NCI-H2227 treated with DMSO at 0.1 percent for 48 hours (cell line): ENCODE data around the gene NDUFAB1.
"Not testable (repeated sequence)": the region's sequence is repeated elsewhere in the genome, so short reads cannot be mapped to it uniquely, and the experiment has no call there.

Experiments
- DNase-seq: peaks from one replicate; lab custom pipeline; 2025; lab: John Stamatoyannopoulos, UW

The NDUFAB1 gene

DNA sequence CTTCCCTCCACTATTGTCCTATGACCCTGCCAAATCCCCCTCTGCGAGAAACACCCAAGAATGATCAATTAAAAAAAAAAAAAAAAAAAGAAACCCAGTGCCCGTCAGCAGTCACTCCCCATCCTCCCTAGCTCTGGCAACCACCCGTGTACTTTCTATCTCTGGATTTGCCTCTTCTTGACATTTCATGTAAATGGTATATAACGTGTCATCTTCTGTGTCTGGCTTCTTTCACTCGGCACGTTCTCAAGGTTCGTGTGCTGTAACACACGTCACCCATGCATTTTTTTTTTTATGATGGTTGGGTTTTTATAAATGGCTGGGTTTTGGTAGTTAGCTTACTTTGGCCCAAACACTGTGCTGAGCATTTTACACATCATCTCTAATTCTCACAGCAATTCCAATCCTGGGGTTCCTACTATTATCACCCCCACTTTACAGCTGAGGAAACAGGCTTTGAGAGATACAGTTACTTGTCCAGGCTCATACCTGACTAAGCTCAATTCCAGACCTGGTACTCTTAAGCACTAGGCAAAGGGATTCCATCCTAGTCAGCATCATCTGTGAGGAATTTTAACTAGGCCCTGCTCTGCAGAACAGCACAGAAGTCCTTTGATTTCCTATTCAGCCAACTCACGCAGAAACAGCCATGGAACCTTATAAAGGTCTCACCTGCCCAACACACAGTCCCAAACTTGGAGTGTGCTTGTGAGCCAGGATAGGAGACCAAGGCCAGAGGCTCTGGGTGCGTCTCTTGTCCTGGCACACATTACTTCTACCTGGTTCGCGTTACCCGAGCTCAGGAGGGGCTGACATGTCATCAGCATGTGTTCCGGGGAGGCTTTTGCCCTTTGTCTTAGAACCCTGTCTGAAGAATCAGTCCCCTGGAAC is 11.7 kb downstream of the NDUFAB1 start:
- DNase-seq, result no peak

DNA sequence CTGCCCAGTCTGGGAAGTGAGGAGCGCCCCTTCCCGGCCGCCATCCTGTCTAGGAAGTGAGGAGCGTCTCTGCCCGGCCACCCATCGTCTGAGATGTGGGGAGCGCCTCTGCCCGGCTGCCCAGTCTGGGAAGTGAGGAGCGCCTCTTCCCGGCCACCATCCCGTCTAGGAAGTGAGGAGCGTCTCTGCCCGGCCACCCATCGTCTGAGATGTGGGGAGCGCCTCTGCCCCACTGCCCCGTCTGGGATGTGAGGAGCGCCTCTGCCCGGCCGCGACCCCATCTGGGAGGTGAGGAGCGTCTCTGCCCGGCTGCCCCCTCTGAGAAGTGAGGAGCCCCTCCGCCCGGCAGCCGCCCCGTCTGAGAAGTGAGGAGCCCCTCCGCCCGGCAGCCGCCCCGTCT is 12.8 kb downstream of the NDUFAB1 start:
- not testable (repeated sequence) for DNase-seq

DNA sequence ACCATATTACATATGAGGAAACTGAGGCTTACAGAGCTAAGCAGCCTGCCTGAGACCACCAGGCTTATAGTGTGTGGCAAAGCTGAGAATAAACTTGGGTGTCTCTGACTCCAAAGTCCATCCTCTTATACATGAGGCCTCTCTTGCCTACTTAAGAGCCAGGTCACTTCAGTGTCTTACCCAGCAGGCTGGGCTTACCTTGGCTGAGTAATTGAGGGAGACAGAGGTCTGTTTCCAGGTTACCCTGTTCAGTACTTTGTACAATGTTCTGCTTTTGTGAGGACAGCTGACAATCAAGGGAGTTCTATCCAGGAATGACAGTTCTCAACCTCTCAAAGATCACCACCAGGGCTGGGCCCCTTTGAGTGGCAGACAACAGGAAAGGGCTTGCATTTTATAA is 14.4 kb downstream of the NDUFAB1 start:
- DNase-seq, result no peak

DNA sequence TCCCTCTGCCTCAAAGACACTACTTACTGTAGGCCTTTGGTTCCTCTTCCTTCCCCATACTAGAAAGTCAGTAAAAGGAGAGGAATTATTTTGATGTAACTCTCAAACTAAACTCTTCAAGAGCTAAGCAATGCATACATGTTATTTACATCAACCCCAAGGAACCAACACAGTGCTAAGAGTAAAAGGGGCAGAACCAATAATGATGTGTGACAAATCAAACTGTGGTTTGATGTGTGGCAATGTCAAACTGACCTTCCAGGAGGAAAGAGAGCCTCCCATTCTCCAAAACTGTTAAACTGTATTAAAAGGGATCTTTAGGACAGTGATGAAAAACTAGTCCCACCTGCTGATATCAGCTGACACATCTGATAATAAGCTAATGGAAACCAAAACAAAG is 15.7 kb downstream of the NDUFAB1 start:
- no peak for DNase-seq

DNA sequence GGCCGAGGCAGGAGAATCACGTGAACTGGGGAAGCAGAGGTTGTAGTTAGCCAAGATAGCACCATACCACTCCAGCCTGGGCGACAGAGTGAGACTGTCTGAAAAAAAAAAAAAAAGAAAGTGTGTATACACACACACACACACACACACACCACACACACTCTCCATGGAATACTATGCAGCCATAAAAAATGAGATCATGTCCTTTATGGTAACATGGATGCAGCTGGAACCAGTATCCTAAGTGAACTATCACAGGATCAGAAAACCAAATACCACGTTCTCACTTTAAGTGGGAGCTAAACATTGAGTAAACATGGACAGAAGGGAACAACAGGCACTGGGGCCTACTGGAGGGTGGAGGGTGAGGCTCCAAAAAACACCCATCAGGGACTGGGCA is 16.7 kb downstream of the NDUFAB1 start:
- no peak for DNase-seq

DNA sequence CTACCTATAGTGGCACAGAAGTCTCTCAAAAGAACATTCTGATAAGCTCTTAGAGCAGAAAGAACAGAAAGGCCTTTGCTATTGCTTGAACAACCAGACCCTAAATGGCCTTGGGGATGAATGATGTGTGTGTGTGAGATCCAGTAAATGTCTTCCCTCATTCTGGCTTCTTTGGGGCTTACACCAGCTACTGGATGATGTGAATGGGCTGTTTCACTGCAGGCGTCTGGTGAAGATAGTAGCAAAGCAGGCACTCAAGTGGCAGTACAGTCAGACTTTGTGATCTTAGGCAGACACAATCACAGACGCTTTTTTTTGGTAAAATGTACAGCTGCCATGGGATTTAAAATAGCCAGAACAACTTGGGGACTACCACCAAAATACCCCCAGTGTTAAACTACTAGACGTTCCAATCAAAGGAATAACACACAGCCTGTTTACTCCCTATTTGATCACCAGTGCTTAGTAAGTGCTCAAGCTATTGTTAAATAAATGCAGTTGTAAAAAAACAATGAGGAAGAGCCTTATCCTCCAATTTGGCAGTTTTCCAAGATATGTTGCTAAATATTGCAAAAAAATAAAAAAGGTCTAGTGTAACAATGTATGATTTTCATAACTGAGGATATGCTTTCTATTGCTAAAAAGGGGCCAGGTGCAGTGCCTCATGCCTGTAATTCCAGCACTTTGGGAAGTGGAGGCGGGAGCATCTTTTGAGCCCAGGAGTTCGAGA is 17.9 kb downstream of the NDUFAB1 start:
- DNase-seq, result no peak

DNA sequence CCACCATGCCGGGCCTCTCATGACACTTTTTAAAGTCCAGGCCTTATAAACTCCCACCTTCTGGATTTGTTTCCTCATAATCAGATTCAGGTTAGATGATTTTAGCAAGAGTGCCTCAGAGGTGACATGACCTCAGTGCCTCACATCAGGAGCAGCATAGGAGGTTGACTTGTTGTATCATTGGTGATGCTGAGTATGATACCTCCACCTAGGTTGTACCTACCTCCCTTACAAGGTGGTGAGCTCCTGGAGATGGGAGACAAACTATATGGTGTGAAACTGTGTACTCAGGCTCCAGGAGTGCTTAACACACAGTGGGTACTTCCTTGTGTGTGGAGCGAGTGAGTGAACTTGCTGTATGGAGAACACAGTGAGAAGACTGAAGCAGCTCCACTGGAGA is 18.6 kb downstream of the NDUFAB1 start:
- no peak for DNase-seq

DNA sequence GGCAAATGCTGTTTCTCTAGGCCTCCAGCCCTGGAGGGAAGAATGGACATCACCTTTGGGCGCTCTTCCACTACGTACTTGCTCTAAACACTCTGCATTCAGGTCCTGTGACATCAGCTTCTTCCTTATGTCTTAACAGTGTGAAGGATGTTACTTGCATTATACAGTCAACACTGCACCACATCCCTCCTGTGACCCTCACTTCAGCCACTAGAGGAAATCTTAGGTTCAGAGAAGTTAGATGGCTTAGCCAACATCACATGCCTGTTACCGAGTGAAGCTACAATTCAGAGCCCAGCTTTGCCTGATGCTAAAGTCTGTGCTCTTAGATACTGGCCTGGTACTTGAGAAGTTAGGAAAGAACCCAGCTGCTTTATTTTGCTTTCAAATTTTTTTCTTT is 20.3 kb downstream of the NDUFAB1 start:
- no peak for DNase-seq

DNA sequence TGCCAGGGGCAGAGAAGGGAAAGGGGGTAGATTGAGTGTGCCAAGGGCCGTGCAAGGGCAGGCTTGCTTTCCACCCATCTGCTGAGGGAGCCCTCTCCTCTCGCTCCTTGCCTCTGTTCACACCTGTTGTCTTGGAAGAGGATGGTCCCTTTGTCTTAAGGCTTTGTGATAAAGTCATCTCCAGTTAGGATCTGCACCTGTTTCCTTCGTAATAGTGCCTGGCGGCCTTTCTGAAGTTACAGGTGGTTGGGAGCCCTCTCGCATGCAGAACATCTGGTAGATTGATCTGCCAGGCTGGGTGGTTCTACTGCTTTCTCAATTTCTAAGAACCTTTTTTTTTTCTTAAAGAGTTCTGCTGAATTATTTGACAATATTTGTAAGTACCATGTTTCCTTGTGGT is 22.3 kb downstream of the NDUFAB1 start:
- DNase-seq, result no peak

DNA sequence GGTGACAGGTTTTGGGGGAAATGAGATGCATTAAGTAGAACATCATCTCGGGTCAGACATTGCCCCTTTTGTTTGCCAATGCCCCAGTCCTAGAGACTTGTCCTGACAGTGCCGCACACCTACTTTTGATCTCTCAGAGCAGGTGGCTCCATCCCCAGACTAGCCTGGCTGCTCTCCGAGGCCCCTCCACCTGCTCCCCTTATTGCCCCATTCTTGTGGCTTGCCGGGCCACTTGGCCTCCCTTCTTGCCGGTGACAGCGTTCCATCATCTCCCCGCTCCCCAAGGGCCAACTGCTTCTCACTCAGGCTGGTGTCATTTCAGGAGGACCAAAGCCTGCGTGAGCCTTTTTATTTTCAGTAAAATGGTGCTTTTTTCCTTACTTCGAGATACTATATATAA is 23.7 kb downstream of the NDUFAB1 start:
- DNase-seq, result no peak

DNA sequence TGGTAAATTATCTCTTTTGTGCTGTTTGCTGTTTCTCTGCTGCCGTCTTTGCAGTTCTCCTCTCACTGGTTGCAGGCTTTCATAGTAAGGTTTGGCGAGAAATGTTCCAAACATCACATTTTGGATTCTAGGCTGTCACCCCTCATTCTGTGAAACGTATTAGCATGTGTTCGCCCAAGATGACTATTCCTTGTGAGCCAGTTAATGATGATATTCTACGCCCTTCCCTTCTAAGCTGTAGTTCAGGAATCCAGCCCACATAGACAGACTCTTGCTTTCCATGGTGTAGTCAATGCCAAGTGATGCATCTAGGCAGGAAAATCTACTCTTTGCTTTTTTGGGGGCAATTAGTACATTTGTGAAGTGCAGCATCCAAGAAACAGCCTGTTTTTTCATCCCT is 24.2 kb downstream of the NDUFAB1 start:
- no peak for DNase-seq

DNA sequence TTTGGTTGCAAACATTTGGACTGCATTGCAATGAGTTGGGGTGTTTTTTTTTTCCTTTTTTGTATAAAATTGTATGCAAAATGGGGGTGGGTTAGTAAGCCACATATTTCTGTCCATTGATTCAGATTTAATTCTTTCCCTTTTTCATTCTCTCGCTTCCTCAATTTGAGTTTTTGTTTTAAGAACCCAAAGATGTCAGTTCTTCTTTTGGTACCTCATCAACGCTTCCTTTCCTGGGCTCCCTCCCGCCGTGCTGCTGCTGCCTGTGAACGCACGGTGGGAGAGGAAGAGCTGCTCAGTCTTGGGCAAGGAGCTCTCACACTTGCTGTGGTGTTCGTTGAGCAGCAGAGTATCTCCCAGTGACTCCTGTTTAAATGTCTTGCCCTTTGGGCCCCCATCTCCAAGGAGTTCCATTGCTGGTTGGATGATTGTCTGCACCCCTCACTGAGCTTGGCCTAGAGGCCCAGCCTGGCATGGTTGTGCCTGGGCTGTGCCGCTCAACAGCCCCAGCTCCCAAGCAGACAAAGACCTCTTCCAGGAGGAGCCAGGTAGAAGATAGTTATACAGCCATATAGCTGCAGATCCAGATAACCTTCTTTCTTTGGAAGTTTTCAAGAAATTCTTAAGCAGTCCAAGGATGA is 25.0 kb downstream of the NDUFAB1 start:
- no peak for DNase-seq

DNA sequence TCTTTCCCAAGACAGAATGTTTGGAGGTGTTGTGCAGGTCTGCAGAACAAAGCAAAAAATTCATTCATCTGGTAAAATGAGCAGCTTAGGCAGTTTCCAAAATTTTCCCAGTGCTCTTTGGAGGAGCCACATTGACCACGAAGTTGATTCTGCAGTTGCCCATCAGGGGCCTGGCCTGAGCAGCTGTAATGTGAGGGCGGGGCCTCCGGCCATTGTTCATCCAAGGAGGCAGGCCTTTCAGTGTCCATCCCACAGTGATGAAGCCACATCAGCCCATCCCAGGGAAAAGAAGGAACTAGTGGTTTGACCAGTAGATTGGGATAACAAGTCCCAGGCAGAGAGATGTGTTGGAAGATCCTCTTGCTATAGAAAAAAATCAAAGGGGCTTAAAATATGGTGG is 28.5 kb downstream of the NDUFAB1 start:
- DNase-seq, result no peak

DNA sequence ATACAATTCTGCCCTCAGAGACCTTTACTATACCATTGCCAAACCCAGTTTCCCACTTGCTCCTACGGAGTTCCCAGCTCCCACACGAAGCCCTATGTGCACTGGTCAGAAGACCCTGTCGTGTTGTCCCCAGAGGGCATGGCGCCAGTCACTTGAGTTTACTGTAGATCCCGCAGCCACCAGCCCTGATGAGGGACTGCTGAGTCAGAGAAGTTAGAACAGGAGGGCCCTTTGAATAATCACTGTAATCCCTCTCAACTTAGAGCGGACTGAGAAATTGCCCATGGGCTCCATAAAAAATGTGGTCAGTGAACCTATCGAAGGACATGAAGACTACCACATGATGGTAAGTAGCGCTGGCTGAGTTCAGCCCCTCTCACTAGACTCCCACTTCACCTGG is 29.4 kb downstream of the NDUFAB1 start:
- no peak for DNase-seq

DNA sequence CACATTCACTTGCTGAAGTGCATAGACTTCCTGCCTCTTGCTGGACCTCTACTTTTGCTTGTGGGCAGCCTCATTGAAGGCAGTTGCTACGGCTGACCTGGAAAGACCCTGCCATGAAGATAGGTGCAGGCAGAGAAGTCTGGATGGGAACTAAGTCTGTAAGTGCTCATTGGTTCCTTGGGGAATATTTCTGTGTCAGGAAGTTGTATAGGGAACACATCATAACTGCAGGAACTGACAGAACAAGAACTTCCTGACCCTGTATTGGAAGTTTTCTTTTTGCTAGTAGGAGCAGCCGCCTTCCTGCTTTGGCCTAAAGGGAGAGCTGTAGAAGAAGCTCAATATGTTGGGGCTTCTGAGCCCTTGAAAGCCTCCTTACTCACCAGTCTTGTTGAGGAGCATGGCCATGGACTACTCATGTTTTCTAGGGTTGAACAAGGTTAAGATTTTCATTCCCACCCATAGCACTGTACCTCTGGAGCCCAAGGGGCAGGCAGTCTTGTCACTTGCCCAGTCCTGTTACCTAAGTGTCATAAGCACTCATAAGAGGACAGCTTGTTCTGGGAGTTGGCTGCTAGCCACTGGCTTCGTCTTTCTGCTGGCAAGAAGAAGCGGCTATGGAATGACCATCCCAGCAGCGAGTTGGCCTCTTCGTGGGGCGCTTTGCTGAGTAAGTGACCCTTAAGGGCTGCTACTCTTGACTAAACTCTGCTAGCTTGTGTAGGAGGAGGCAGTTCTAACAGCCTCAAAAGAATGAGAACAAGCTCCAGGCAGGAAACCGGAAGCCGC is 31.3 kb downstream of the NDUFAB1 start:
- DNase-seq, result no peak

DNA sequence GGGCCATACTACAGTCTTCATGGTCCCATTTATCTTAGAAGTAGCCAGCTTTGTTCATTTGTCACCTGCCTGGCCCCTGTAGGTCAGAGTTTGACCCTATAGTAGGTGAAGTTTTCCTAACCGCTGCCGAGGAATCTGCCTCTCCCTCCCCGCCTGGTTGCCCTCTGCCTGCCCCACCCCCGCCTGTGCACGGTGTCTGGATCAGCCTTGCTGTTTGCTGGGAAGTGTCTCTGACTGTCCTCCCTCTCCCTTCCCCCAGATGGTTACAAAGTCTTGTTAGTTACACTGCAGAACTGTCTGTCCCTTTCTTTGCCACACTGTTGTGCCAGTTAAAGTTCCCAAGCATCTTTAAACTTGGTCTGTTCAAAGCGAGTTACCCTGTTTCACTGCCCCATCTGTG is 32.9 kb downstream of the NDUFAB1 start:
- DNase-seq, result no peak

DNA sequence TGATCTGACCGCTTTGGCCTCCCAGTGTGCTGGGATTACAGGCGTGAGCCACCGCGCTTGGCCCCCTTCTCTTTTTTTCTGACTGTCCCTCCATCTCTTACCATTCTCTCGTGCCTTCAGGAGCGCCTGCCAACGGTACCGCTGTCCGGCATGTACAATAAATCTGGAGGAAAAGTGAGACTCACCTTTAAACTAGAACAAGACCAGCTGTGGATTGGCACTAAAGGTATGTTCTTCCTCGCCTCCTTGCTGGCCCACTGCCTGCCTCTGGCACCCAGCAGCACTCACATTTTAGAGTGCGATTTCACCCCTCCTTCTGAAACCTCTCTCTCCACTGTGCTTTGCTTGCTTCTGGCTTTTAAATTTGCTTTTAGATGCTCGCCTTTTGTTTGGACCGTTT is 33.6 kb downstream of the NDUFAB1 start:
- DNase-seq, result no peak

DNA sequence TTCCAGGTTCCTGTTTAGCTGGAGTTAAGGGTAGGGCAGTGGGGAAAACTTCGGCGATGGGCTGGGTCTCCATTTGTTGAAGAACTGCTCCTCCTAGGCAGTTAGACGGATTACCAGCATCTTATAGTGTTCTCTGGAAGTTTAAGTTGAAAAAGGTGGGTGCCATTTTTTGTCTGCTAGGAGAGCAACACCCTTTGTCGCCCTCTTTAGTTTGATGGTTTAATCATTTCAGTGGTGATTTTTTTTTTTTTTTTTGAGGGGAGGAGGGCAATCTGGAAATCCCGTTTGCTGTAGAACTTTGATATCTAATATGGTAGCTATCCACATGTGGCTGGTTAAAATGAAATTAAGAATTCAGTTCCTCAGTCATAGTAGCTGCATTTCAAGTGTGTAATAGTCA is 34.5 kb downstream of the NDUFAB1 start:
- DNase-seq, result no peak

DNA sequence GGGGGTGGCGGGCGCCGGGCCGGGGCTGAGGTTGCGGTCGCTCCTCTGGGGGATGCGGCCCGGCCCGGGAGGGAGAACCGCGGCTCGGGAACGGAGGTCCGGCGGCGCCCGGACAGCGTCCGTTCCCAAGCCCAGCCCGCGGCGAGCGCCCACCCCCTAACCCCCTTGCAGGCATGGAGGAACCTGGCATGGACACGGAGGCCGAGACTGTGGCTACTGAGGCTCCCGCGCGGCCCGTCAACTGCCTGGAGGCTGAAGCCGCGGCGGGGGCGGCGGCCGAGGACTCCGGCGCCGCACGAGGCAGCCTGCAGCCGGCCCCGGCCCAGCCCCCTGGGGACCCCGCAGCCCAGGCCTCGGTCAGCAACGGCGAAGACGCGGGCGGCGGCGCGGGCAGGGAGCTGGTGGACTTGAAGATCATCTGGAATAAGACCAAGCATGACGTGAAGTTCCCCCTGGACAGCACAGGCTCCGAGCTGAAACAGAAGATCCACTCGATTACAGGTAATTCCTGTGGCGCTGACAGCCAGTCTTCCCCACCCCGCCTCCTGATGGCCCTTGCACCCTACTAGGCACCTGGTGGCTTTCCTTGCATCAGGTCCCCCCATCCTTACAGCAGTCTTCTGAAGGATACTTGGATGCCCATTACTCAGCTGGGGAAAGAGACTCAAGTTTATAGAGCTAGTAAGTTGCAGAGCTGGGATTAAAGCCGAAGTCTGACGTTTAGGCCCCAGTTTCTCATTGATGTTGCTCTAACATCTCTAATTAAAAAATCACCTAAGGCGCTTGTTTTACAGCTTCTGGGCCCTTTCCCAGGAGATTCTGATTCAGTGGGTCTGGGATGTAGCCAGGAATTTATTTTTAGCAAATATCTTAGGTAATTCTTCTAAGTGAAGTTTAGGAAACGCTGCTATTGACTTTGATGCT is 38.1 kb downstream of the NDUFAB1 start:
- no peak for DNase-seq

DNA sequence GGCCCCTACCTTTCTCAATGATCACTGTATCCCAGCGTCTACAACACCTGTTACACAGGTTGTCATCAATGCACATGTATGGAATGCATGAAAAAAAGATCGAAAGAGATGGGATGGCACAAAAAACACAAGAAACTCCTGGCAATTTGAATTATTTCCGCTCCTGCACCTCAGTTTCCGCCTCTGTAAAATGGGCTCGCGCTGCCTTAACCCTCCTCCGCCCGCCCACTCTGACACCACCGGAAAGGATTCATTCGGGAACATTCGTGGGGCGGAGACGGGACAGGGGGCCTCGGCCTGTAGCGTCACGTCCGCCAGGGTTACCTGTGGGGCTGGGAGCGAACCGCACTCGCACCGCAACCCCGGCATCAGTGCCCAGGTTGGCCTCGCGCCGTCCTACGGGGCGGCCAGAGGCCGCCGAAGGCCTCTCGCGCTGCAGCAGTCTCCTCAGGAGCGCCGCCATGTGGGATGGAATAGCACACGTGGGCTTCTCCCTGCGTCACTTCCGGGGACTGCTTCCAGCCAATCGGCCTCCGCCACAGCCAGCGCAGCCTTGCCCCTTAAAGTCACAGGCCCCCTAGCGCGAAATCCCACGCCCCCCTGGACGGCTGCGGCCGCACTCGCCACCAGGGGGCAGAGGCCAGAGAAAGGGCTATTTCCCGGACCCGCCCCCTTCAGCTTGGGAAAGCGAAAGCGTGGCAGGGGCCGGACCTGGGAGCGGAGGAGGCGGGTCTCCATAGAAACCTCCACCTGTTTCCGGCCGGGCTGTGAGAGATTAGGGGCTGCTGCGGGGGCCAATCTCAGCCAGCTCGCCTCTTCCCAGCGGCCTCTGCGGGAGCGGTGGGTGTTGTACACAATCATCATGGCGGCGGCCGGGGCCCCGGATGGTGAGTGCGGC is 39.0 kb downstream of the NDUFAB1 start, which contains the start of the genes EARS2 and UBFD1:
TSS of gene EARS2 (minus strand) at position 470 of the 898 bp plus-strand sequence. CDS start at position 463, 7 bp downstream.
TSS of gene UBFD1 (plus strand) at position 847 of the 898 bp plus-strand sequence. CDS start at position 863, 16 bp downstream.
- peak; percentile 98 for DNase-seq
